ENCODE data around the gene TRIM67. TPM values are rescaled to one million over a fixed set of nuclear protein-coding genes. Genes with fewer than 3 reads are reported as not detected.

Gene TRIM67
- polyA plus RNA-seq, 1 donor from 2014 or later: 8.0 TPM

DNA sequence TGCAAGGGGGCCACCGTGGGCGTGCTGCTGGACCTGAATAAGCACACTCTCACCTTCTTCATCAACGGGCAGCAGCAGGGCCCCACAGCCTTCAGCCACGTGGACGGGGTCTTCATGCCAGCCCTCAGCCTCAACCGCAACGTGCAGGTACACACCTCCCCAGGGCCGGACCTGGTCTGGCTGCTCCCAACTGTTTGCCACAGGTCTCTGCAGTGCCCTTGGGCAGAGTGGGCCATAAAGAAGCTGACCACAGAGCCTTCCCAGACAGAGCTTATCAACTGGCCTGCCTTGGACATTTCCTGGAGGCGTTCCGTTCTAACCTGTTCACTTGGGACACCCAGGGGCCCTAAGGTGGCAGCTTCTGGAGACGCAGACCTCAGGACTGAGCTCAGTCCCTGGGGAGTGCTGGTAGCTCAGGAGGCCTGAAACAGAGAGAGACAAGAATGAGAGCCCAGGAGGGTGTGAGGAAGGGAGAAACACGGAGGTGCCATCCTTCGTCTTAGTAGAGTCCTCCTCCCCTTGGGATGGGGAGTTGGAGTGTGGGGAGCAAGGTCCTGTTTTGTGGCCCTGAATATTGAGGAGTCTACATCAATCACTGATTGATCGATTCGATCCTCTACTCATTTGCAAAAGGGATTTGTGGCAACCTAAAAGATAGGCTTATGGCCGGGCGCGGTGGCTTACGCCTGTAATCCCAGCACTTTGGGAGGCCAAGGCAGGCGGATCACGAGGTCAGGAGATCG lies 52.1 kb downstream of the TRIM67 start:
- H3K9me3 ChIP-seq (ENCODE audit: low read length): no peaks in the 10 kb centered on the region
- no peak overlapping the region for H3K9ac ChIP-seq (ENCODE audit: low read length)
- no peaks in the 10 kb centered on the region for H3K36me3 ChIP-seq (ENCODE audit: insufficient read depth, low read length)
- no peaks in the 10 kb centered on the region for H3K79me2 ChIP-seq (replicated peaks; ENCODE audit: insufficient read depth, low read length)
- no peaks in the 10 kb centered on the region for H3K9me2 ChIP-seq (ENCODE audit: insufficient read depth, low read length)
- H2AFZ ChIP-seq (ENCODE audit: low read depth, low read length): no peak overlapping the region
- H3K4me2 ChIP-seq (ENCODE audit: low read length): no peak overlapping the region
- H4K20me1 ChIP-seq (ENCODE audit: insufficient read depth): no peaks in the 10 kb centered on the region
- TF ChIP-seq, protein P1, sequence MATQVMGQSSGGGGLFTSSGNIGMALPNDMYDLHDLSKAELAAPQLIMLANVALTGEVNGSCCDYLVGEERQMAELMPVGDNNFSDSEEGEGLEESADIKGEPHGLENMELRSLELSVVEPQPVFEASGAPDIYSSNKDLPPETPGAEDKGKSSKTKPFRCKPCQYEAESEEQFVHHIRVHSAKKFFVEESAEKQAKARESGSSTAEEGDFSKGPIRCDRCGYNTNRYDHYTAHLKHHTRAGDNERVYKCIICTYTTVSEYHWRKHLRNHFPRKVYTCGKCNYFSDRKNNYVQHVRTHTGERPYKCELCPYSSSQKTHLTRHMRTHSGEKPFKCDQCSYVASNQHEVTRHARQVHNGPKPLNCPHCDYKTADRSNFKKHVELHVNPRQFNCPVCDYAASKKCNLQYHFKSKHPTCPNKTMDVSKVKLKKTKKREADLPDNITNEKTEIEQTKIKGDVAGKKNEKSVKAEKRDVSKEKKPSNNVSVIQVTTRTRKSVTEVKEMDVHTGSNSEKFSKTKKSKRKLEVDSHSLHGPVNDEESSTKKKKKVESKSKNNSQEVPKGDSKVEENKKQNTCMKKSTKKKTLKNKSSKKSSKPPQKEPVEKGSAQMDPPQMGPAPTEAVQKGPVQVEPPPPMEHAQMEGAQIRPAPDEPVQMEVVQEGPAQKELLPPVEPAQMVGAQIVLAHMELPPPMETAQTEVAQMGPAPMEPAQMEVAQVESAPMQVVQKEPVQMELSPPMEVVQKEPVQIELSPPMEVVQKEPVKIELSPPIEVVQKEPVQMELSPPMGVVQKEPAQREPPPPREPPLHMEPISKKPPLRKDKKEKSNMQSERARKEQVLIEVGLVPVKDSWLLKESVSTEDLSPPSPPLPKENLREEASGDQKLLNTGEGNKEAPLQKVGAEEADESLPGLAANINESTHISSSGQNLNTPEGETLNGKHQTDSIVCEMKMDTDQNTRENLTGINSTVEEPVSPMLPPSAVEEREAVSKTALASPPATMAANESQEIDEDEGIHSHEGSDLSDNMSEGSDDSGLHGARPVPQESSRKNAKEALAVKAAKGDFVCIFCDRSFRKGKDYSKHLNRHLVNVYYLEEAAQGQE (IDR thresholded peaks at IDR 0.05; ENCODE audit: borderline replicate concordance): no peak
- TF ChIP-seq, protein P2, sequence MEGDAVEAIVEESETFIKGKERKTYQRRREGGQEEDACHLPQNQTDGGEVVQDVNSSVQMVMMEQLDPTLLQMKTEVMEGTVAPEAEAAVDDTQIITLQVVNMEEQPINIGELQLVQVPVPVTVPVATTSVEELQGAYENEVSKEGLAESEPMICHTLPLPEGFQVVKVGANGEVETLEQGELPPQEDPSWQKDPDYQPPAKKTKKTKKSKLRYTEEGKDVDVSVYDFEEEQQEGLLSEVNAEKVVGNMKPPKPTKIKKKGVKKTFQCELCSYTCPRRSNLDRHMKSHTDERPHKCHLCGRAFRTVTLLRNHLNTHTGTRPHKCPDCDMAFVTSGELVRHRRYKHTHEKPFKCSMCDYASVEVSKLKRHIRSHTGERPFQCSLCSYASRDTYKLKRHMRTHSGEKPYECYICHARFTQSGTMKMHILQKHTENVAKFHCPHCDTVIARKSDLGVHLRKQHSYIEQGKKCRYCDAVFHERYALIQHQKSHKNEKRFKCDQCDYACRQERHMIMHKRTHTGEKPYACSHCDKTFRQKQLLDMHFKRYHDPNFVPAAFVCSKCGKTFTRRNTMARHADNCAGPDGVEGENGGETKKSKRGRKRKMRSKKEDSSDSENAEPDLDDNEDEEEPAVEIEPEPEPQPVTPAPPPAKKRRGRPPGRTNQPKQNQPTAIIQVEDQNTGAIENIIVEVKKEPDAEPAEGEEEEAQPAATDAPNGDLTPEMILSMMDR (IDR thresholded peaks at IDR 0.05; ENCODE audit: poor library complexity, severe bottlenecking): no peak
- no peak for TF ChIP-seq POLR2AphosphoS5 (IDR thresholded peaks at IDR 0.05)
- no peak for TF ChIP-seq EZH2 (IDR thresholded peaks at IDR 0.05; ENCODE audit: borderline replicate concordance, insufficient read depth, low read length, poor library complexity, severe bottlenecking)
- TF ChIP-seq EP300 (conservative IDR thresholded peaks at IDR 0.05; ENCODE audit: poor library complexity, severe bottlenecking): no peak
- TF ChIP-seq TAF1 (IDR thresholded peaks at IDR 0.05; ENCODE audit: low read depth): no peak
- no peak overlapping the region for H3K4me3 ChIP-seq (ENCODE audit: low read length)
- no peak overlapping the region for H3K27ac ChIP-seq (ENCODE audit: low read length)
- no peaks in the 10 kb centered on the region for H3F3A ChIP-seq (ENCODE audit: insufficient read depth, low read length, poor library complexity, severe bottlenecking)
- no peaks in the 10 kb centered on the region for H3K27me3 ChIP-seq (ENCODE audit: insufficient read depth, low read depth, low read length)

- Histone ChIP-seq H3F3A (ENCODE audit: insufficient read depth, low read length, poor library complexity, severe bottlenecking) (no peaks in the 10 kb centered on the region), H3K27ac (ENCODE audit: low read length) (no peak overlapping the region), H3K9ac (ENCODE audit: low read length) (no peak overlapping the region), H2AFZ (ENCODE audit: low read depth, low read length) (no peak overlapping the region), H3K79me2 (replicated peaks; ENCODE audit: insufficient read depth, low read length) (no peaks in the 10 kb centered on the region), H3K27me3 (ENCODE audit: insufficient read depth, low read depth, low read length) (no peaks in the 10 kb centered on the region), H4K20me1 (ENCODE audit: insufficient read depth) (no peaks in the 10 kb centered on the region), H3K9me2 (ENCODE audit: insufficient read depth, low read length) (no peaks in the 10 kb centered on the region), H3K36me3 (ENCODE audit: insufficient read depth, low read length) (no peaks in the 10 kb centered on the region), H3K9me3 (ENCODE audit: low read length) (no peaks in the 10 kb centered on the region), H3K4me3 (ENCODE audit: low read length) (no peak overlapping the region), H3K4me2 (ENCODE audit: low read length) (no peak overlapping the region)
- TF ChIP-seq, protein P1 (IDR thresholded peaks at IDR 0.05; ENCODE audit: borderline replicate concordance): no peak
- no peak for TF ChIP-seq EZH2 (IDR thresholded peaks at IDR 0.05; ENCODE audit: borderline replicate concordance, insufficient read depth, low read length, poor library complexity, severe bottlenecking)
- TF ChIP-seq POLR2AphosphoS5 (IDR thresholded peaks at IDR 0.05): no peak
- TF ChIP-seq RAD21 (conservative IDR thresholded peaks at IDR 0.05): no peak
- TF ChIP-seq TAF1 (IDR thresholded peaks at IDR 0.05; ENCODE audit: low read depth): no peak
- TF ChIP-seq MXI1 (conservative IDR thresholded peaks at IDR 0.05; ENCODE audit: poor library complexity, severe bottlenecking): no peak
- TF ChIP-seq, protein P2 (IDR thresholded peaks at IDR 0.05; ENCODE audit: poor library complexity, severe bottlenecking): no peak
These were observed 53.2 kb downstream of the TRIM67 start for GRCh38 chr1:231214918-231215680.

Data from neural cell (in vitro differentiated cells).